HEK293 (cell line): ENCODE results near the gene ZFYVE1.

Source experiments
- KLF1 ChIP-seq: fragments of 450-650 bp; formaldehyde crosslinking; IDR thresholded peaks from 2 replicates; pipeline ENCODE4 v1.5.1; 2016; ENCODE audit warnings: missing biosample characterization, missing genetic modification characterization
- PBX3 ChIP-seq: sonication (generic); formaldehyde crosslinking; IDR thresholded peaks from 2 replicates; pipeline ENCODE4 v1.8.1; 2022; ENCODE audit warnings: mild to moderate bottlenecking, moderate library complexity, missing genetic modification reagents
- ZNF274 ChIP-seq, 2 experiments: fragments of 200-500 bp in 1 of 2; fragments of 450-650 bp in 1 of 2; sonication (Bioruptor generic) in 1 of 2; formaldehyde crosslinking in 1 of 2; IDR thresholded peaks; 2 replicates each; pipeline versions ENCODE4 v1.5.1 to v1.6.1; 2014 to 2016; ENCODE audit warnings: borderline replicate concordance in 1 of 2, inconsistent platforms in 1 of 2, low read length in 1 of 2, missing biosample characterization in 1 of 2, missing genetic modification characterization in 1 of 2
- ZNF529 ChIP-seq: fragments of 450-650 bp; formaldehyde crosslinking; IDR thresholded peaks from 2 replicates; pipeline ENCODE4 v1.5.1; 2017; ENCODE audit warnings: missing genetic modification characterization, missing biosample characterization; ENCODE audit not compliant: insufficient replicate concordance
- ZNF658 ChIP-seq: fragments of 450-650 bp; formaldehyde crosslinking; IDR thresholded peaks from 2 replicates; pipeline ENCODE4; 2016; ENCODE audit warnings: missing biosample characterization, missing genetic modification characterization
- ZNF76 ChIP-seq: fragments of 450-650 bp; formaldehyde crosslinking; IDR thresholded peaks from 2 replicates; pipeline ENCODE4; 2016; ENCODE audit warnings: low read depth, missing biosample characterization, missing genetic modification characterization, borderline replicate concordance
- ZNF785 ChIP-seq: fragments of 450-650 bp; formaldehyde crosslinking; IDR thresholded peaks from 2 replicates; pipeline ENCODE4 v1.5.1; 2016; ENCODE audit warnings: missing biosample characterization, missing genetic modification characterization
- TF ChIP-seq, protein P1 (sequence below): fragments of 450-650 bp; formaldehyde crosslinking; IDR thresholded peaks from 2 replicates; pipeline ENCODE4 v1.5.1; 2016; ENCODE audit warnings: missing biosample characterization, missing genetic modification characterization

DNA sequence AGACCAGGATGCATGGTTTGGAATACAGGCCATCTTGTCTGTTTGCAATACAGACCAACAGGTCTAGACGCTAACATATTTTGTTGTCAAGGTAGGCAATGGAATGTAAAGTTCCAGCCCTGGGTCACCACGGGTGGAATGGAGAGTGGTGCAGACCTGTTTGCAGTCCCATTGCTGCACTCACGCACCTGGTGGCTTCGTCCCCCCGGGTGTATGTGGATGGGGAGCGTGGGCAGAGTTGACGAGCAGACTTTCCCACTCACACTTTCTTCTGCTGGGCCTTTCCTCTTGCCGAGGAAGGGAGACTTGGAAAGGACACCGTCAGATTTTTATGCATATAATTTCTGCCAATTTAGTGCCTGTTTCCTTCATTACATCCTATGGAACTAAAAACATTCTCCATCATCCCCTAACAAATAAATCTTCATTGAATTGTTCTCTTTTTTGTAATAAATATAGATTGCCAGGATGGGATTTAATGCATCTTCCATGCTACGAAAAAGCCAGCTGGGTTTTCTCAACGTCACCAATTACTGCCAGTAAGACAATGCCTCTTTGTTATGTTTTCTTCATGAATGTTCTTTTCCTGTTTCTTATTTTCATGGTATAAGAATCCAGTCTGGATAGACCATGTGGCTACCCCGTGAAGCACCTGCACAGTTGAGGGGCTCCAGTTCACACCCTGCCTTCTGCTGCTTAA lies 85.5 kb downstream of the ZFYVE1 start:
- TF ChIP-seq, protein P1, sequence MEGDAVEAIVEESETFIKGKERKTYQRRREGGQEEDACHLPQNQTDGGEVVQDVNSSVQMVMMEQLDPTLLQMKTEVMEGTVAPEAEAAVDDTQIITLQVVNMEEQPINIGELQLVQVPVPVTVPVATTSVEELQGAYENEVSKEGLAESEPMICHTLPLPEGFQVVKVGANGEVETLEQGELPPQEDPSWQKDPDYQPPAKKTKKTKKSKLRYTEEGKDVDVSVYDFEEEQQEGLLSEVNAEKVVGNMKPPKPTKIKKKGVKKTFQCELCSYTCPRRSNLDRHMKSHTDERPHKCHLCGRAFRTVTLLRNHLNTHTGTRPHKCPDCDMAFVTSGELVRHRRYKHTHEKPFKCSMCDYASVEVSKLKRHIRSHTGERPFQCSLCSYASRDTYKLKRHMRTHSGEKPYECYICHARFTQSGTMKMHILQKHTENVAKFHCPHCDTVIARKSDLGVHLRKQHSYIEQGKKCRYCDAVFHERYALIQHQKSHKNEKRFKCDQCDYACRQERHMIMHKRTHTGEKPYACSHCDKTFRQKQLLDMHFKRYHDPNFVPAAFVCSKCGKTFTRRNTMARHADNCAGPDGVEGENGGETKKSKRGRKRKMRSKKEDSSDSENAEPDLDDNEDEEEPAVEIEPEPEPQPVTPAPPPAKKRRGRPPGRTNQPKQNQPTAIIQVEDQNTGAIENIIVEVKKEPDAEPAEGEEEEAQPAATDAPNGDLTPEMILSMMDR (tag by site-specific recombination) = no peak
- no peak for TF ChIP-seq PBX3 (CRISPR knock-in tag)
- TF ChIP-seq ZNF274 (IDR thresholded peaks at IDR 0.05; ENCODE audit: low read length) = no peak
- no peak for TF ChIP-seq ZNF274 (tag by site-specific recombination; IDR thresholded peaks at IDR 0.05; ENCODE audit: borderline replicate concordance)
- TF ChIP-seq ZNF529 = no peak
- TF ChIP-seq ZNF76 (tag by site-specific recombination) = no peak
- no peak for TF ChIP-seq ZNF658 (tag by site-specific recombination)
- no peak for TF ChIP-seq ZNF785 (tag by site-specific recombination)
- TF ChIP-seq KLF1 (tag by site-specific recombination) = no peak
